Activated naive CD8-positive, alpha-beta T cell (primary cell): ENCODE data around the gene SART1.
"Not testable (repeated sequence)": the region's sequence is repeated elsewhere in the genome, so short reads cannot be mapped to it uniquely, and the experiment has no call there.

Experiments used
- H3K27ac Mint-ChIP-seq: one replicate; pipeline ENCODE4 v1.8.0; 2021; ENCODE audit warnings: mixed read lengths
- H3K27me3 Mint-ChIP-seq: one replicate; pipeline ENCODE4 v1.8.0; 2021; ENCODE audit warnings: mixed read lengths
- H3K36me3 Mint-ChIP-seq: one replicate; pipeline ENCODE4 v1.8.0; 2021; ENCODE audit warnings: mixed read lengths
- H3K4me1 Mint-ChIP-seq: one replicate; pipeline ENCODE4 v1.8.0; 2021; ENCODE audit warnings: low read depth, mixed read lengths
- H3K4me3 Mint-ChIP-seq: one replicate; pipeline ENCODE4 v1.8.0; 2021; ENCODE audit warnings: mild to moderate bottlenecking, mixed read lengths
- H3K9me3 Mint-ChIP-seq: one replicate; pipeline ENCODE4 v1.8.0; 2021; ENCODE audit warnings: low read depth, mixed read lengths

SART1 gene

GRCh38 chr11:65987336-65987735 lies 25.8 kb downstream of the SART1 start:
- Mint-ChIP-seq H3K4me1 (peaks cover 5% of the 10 kb centered on the region), H3K27me3 (no peaks in the 10 kb centered on the region), H3K9me3 (no peaks in the 10 kb centered on the region), H3K27ac (no peak overlapping the region), H3K4me3 (no peak overlapping the region), H3K36me3 (no peaks in the 10 kb centered on the region)

- H3K4me1 Mint-ChIP-seq: peaks cover 5% of the 10 kb centered on the region
These were observed 27.5 kb downstream of the SART1 start for GRCh38 chr11:65988791-65989592.

GRCh38 chr11:65992056-65992455 lies 30.5 kb downstream of the SART1 start:
- H3K36me3 Mint-ChIP-seq: no peaks in the 10 kb centered on the region
- H3K9me3 Mint-ChIP-seq: no peaks in the 10 kb centered on the region
- H3K4me3 Mint-ChIP-seq: no peak overlapping the region

More at GRCh38 chr11:65988791-65989592, 27.5 kb downstream of the SART1 start:
- Mint-ChIP-seq H3K9me3 (no peaks in the 10 kb centered on the region), H3K27me3 (no peaks in the 10 kb centered on the region), H3K36me3 (no peaks in the 10 kb centered on the region), H3K27ac (peak overlapping the region; percentile 67), H3K4me3 (no peak overlapping the region)

GRCh38 chr11:65997286-65997685 lies 35.8 kb downstream of the SART1 start:
- Mint-ChIP-seq H3K27ac (peak overlapping the region; percentile 24), H3K9me3 (no peaks in the 10 kb centered on the region), H3K4me1 (peaks cover 26% of the 10 kb centered on the region), H3K27me3 (no peaks in the 10 kb centered on the region), H3K36me3 (peaks cover 8% of the 10 kb centered on the region), H3K4me3 (no peak overlapping the region)

More at GRCh38 chr11:65992056-65992455, 30.5 kb downstream of the SART1 start:
- Mint-ChIP-seq H3K4me1 (peaks cover 7% of the 10 kb centered on the region), H3K27ac (no peak overlapping the region), H3K27me3 (no peaks in the 10 kb centered on the region)

- H3K9me3 Mint-ChIP-seq: no peaks in the 10 kb centered on the region
- H3K27ac Mint-ChIP-seq: peak within 1 kb of the TSS; percentile 99
- peak within 1 kb of the TSS; percentile 99 for H3K4me3 Mint-ChIP-seq
- H3K36me3 Mint-ChIP-seq: peaks cover 10% of the 10 kb centered on the region
- no peaks in the 10 kb centered on the region for H3K27me3 Mint-ChIP-seq
- peaks cover 37% of the 10 kb centered on the region for H3K4me1 Mint-ChIP-seq
These were observed 40.6 kb downstream of the SART1 start, which contains the start of the genes BANF1 and EIF1AD for GRCh38 chr11:66001942-66002647. Gene BANF1 (plus strand): TSS chr11:66002503. CDS start chr11:66003251, 748 bp downstream. Gene EIF1AD (minus strand): TSS chr11:66002157. CDS start chr11:66000389, 1,768 bp downstream.

GRCh38 chr11:66002648-66003225 lies 41.2 kb downstream of the SART1 start:
- Mint-ChIP-seq H3K4me3 (peak overlapping the region; percentile 99), H3K27ac (peak overlapping the region; percentile 99), H3K9me3 (no peaks in the 10 kb centered on the region), H3K27me3 (no peaks in the 10 kb centered on the region), H3K36me3 (peaks cover 7% of the 10 kb centered on the region), H3K4me1 (peaks cover 32% of the 10 kb centered on the region)

- Mint-ChIP-seq H3K27ac (peak overlapping the region; percentile 90), H3K9me3 (no peaks in the 10 kb centered on the region), H3K4me1 (peaks cover 34% of the 10 kb centered on the region), H3K36me3 (peaks cover 7% of the 10 kb centered on the region), H3K4me3 (peak overlapping the region; percentile 99), H3K27me3 (no peaks in the 10 kb centered on the region)
These were observed 41.8 kb downstream of the SART1 start for GRCh38 chr11:66003291-66003690.

- Mint-ChIP-seq H3K4me1 (peaks cover 32% of the 10 kb centered on the region), H3K27ac (peak overlapping the region; percentile 22), H3K27me3 (no peaks in the 10 kb centered on the region), H3K4me3 (peak overlapping the region; percentile 59), H3K36me3 (peaks cover 7% of the 10 kb centered on the region), H3K9me3 (no peaks in the 10 kb centered on the region)
These were observed 42.7 kb downstream of the SART1 start for GRCh38 chr11:66004186-66004585.

- no peak overlapping the region for H3K4me3 Mint-ChIP-seq
- peaks cover 21% of the 10 kb centered on the region for H3K4me1 Mint-ChIP-seq
- H3K9me3 Mint-ChIP-seq: no peaks in the 10 kb centered on the region
- no peaks in the 10 kb centered on the region for H3K27me3 Mint-ChIP-seq
- H3K36me3 Mint-ChIP-seq: peaks cover 2% of the 10 kb centered on the region
- no peak overlapping the region for H3K27ac Mint-ChIP-seq
These were observed 44.8 kb downstream of the SART1 start for GRCh38 chr11:66006134-66006890.

GRCh38 chr11:66006891-66007176 lies 45.3 kb downstream of the SART1 start:
- Mint-ChIP-seq H3K9me3 (no peaks in the 10 kb centered on the region), H3K27ac (no peak overlapping the region), H3K4me3 (no peak overlapping the region), H3K36me3 (peaks cover 2% of the 10 kb centered on the region), H3K27me3 (no peaks in the 10 kb centered on the region), H3K4me1 (peaks cover 20% of the 10 kb centered on the region)

- Mint-ChIP-seq H3K36me3 (peaks cover 2% of the 10 kb centered on the region), H3K27ac (no peak overlapping the region)
These were observed 45.7 kb downstream of the SART1 start for GRCh38 chr11:66007201-66007634.

GRCh38 chr11:66008095-66008467 lies 46.5 kb downstream of the SART1 start:
- Mint-ChIP-seq H3K9me3 (no peaks in the 10 kb centered on the region), H3K4me1 (peaks cover 16% of the 10 kb centered on the region), H3K27me3 (no peaks in the 10 kb centered on the region), H3K4me3 (no peak overlapping the region), H3K36me3 (peaks cover 2% of the 10 kb centered on the region), H3K27ac (peak overlapping the region; percentile 0)

More at GRCh38 chr11:66007201-66007634, 45.7 kb downstream of the SART1 start:
- Mint-ChIP-seq H3K4me3 (no peak overlapping the region), H3K4me1 (peaks cover 20% of the 10 kb centered on the region), H3K9me3 (no peaks in the 10 kb centered on the region), H3K27me3 (no peaks in the 10 kb centered on the region)

GRCh38 chr11:66008468-66009101 lies 47.1 kb downstream of the SART1 start:
- Mint-ChIP-seq H3K9me3 (no peaks in the 10 kb centered on the region), H3K27ac (no peak overlapping the region), H3K27me3 (no peaks in the 10 kb centered on the region), H3K4me3 (no peak overlapping the region), H3K4me1 (peaks cover 11% of the 10 kb centered on the region), H3K36me3 (peaks cover 2% of the 10 kb centered on the region)

GRCh38 chr11:66010036-66010435 lies 48.5 kb downstream of the SART1 start:
- H3K27ac Mint-ChIP-seq, H3K36me3 Mint-ChIP-seq, H3K9me3 Mint-ChIP-seq, H3K27me3 Mint-ChIP-seq, H3K4me1 Mint-ChIP-seq, H3K4me3 Mint-ChIP-seq: not testable (repeated sequence)
